HepG2 (cell line): ENCODE data around the gene TAF1D. TPM values are rescaled to one million over a fixed set of nuclear protein-coding genes. Genes with fewer than 3 reads are reported as not detected.
A peak's percentile ranks its signal among the peaks of the same experiment; 100 is the strongest.

ENCODE experiments used
- ATAC-seq: fragments of 200-7000 bp; cut with Tn5 transposase; 3 replicates; pipeline ENCODE4 v1.9.1; 2020; ENCODE audit warnings: mild to moderate bottlenecking, moderate library complexity
- BruUV-seq: library from RNA; stranded (reverse); fragments of 400-500 nt; replicated peaks from 2 replicates; lab custom pipeline; 2021; lab: Mats Ljungman, UMichigan
- CTCF ChIA-PET: fragments of 300-600 bp; formaldehyde crosslinking; extraction: SDS; loops from one replicate; lab custom pipeline; 2021; ENCODE audit warnings: low total read pairs, inconsistent platforms, low intra/inter-chr PET ratio; lab: Yijun Ruan, JAX
- POLR2A ChIA-PET: fragments of 350-600 bp; sonication (Branson Sonifier 250); formaldehyde crosslinking; loops from one replicate; lab custom pipeline; 2020; ENCODE audit warnings: antibody characterized with exemption, inconsistent platforms; lab: Yijun Ruan, JAX
- DNase-seq: peaks from one replicate; pipeline ENCODE4 v3.0.0-alpha.2; 2015; ENCODE audit warnings: low spot score
- FAIRE-seq: peaks from 3 replicates; lab custom pipeline; 2011; peaks lifted over from hg19 to GRCh38; lab: Jason Lieb, UNC
- H2AFZ ChIP-seq: one replicate; pipeline ENCODE4 v1.6.1; 2011; ENCODE audit warnings: low read length, inconsistent platforms
- H3K27ac ChIP-seq: fragments of 300-600 bp; 3 replicates; pipeline ENCODE4 v1.8.0; 2011; ENCODE audit warnings: mixed run types, mild to moderate bottlenecking, mixed read lengths, low read length, inconsistent platforms; ENCODE audit not compliant: insufficient read depth; ENCODE audit errors: extremely low read length
- H3K27me3 ChIP-seq, 2 experiments: fragments of 200-600 bp in 1 of 2; 2 replicates in 1 of 2; 3 replicates in 1 of 2; pipeline versions ENCODE4 v1.6.0 to v1.8.0; 2011; ENCODE audit warnings: low read length in 2 of 2, mild to moderate bottlenecking in 2 of 2, moderate library complexity in 2 of 2, inconsistent platforms in 1 of 2; ENCODE audit not compliant: insufficient read depth in 2 of 2, control insufficient read depth in 1 of 2
- H3K36me3 ChIP-seq, 2 experiments: fragments of 200-600 bp in 1 of 2; replicated peaks in 1 of 2; 2 replicates in 1 of 2; 3 replicates in 1 of 2; pipeline versions ENCODE4 v1.5.1 to v1.8.0; 2011; ENCODE audit warnings: low read length in 2 of 2, inconsistent platforms in 1 of 2; ENCODE audit not compliant: insufficient read depth in 2 of 2, control insufficient read depth in 1 of 2
- H3K4me1 ChIP-seq: 2 replicates; pipeline ENCODE4 v1.5.1; 2012; ENCODE audit warnings: low read length, inconsistent platforms; ENCODE audit not compliant: insufficient read depth
- H3K4me2 ChIP-seq: 2 replicates; pipeline ENCODE4 v1.6.0; 2011; ENCODE audit warnings: low read depth, low read length, inconsistent platforms
- H3K4me3 ChIP-seq, 3 experiments: fragments of 200-600 bp in 1 of 3; sonication (generic), shearing (Covaris generic) in 1 of 3; replicated peaks in 1 of 3; 2 replicates each; pipeline ENCODE4 v1.5.1; 2011 to 2016; ENCODE audit warnings: low read length in 3 of 3, inconsistent platforms in 2 of 3, low read depth in 2 of 3, mild to moderate bottlenecking in 2 of 3, control low read depth in 1 of 3, mixed read lengths in 1 of 3; ENCODE audit not compliant: insufficient read depth in 1 of 3
- H3K79me2 ChIP-seq: one replicate; pipeline ENCODE4 v1.6.1; 2011; ENCODE audit warnings: low read length, inconsistent platforms; ENCODE audit not compliant: insufficient read depth
- H3K9ac ChIP-seq: 2 replicates; pipeline ENCODE4 v1.6.0; 2011; ENCODE audit warnings: mild to moderate bottlenecking, low read depth, low read length, inconsistent platforms; ENCODE audit not compliant: insufficient read depth
- H3K9me3 ChIP-seq: 2 replicates; pipeline ENCODE4 v1.5.1; 2012; ENCODE audit warnings: mild to moderate bottlenecking, low read length
- H4K20me1 ChIP-seq: 2 replicates; pipeline ENCODE4 v1.6.0; 2011; ENCODE audit warnings: inconsistent platforms, mild to moderate bottlenecking, low read length, moderate library complexity; ENCODE audit not compliant: insufficient read depth
- ATF5 ChIP-seq: sonication (generic); formaldehyde crosslinking; IDR thresholded peaks from 2 replicates; pipeline ENCODE4 v1.4.0; 2020; ENCODE audit warnings: mild to moderate bottlenecking, low read depth, missing genetic modification reagents
- BRF2 ChIP-seq: sonication (generic); formaldehyde crosslinking; IDR thresholded peaks from 2 replicates; pipeline ENCODE4 v1.8.1; 2022; ENCODE audit warnings: mild to moderate bottlenecking, missing genetic modification reagents
- CREM ChIP-seq, 2 experiments: sonication (generic) in 1 of 2; formaldehyde crosslinking in 1 of 2; IDR thresholded peaks; 2 replicates each; pipeline versions ENCODE4 v1.4.0 to v1.6.1; 2016 to 2020; ENCODE audit warnings: antibody characterized with exemption in 1 of 2, mild to moderate bottlenecking in 1 of 2, missing genetic modification reagents in 1 of 2
- FOXO4 ChIP-seq: sonication (generic); formaldehyde crosslinking; conservative IDR thresholded peaks from 2 replicates; pipeline ENCODE4 v1.8.1; 2023; ENCODE audit warnings: missing genetic modification reagents
- POLR2A ChIP-seq, 2 experiments: IDR thresholded peaks; 2 replicates each; pipeline ENCODE4 v1.6.1; 2011; ENCODE audit warnings: low read depth in 2 of 2, low read length in 2 of 2, mild to moderate bottlenecking in 1 of 2, moderate library complexity in 1 of 2; ENCODE audit not compliant: insufficient read depth in 1 of 2
- RBFOX2 ChIP-seq: fragments of 200-400 bp; formaldehyde crosslinking; IDR thresholded peaks from 2 replicates; pipeline ENCODE4 v1.6.1; 2017; ENCODE audit warnings: low read depth, mild to moderate bottlenecking, low read length
- TIGD3 ChIP-seq: sonication (generic); formaldehyde crosslinking; IDR thresholded peaks from 2 replicates; pipeline ENCODE4 v1.5.1; 2020; ENCODE audit warnings: mild to moderate bottlenecking, missing genetic modification reagents, borderline replicate concordance
- ZNF142 ChIP-seq: sonication (generic); formaldehyde crosslinking; IDR thresholded peaks from 2 replicates; pipeline ENCODE4 v1.4.0; 2020; ENCODE audit warnings: missing genetic modification reagents
- ZNF503 ChIP-seq: sonication (generic); formaldehyde crosslinking; IDR thresholded peaks from 2 replicates; pipeline ENCODE4 v1.4.0; 2020; ENCODE audit warnings: missing genetic modification reagents
- WGBS: methylation state at CpG from one replicate; pipeline ENCODE4 v1.1.6; 2017; ENCODE audit warnings: low lambda C conversion rate; 5-methylcytosine and 5-hydroxymethylcytosine counted together
- in situ Hi-C: cut with HindIII; loops from 2 replicates; pipeline ENCODE4 v1.10.0; 2017; ENCODE audit warnings: low pct_unique_long_range_greater_than_20kb; ENCODE audit not compliant: extremely low pct_ligation_motif_present
- intact Hi-C: fragments of 100-400 bp; cut with micrococcal nuclease; formaldehyde crosslinking; loops from one replicate; pipeline ENCODE4 v1.10.0; 2022; ENCODE audit not compliant: unreplicated experiment
- polyA plus RNA-seq, 8 experiments: library from polyadenylated mRNA; depleted of rRNA in 3 of 8; stranded (reverse) in 7 of 8; unstranded in 1 of 8; fragments of >200 nt; fragmentation: Illumina TruSeq in 4 of 8; extraction: Trizol in 4 of 8; gene quantifications; 2 replicates each; pipeline versions ENCODE4 v1.2.1 to v1.2.3, GENCODE V29; 2011 to 2016; ENCODE audit warnings: low read depth in 4 of 8, missing spikeins in 1 of 8, mixed read lengths in 1 of 8; ENCODE audit not compliant: insufficient read depth in 1 of 8
- total RNA-seq, 5 experiments: library from RNA; depleted of rRNA; stranded (reverse); fragments of >200 nt; fragmentation: Illumina TruSeq; extraction: Trizol; gene quantifications; 2 replicates each; pipeline ENCODE4 v1.2.3, GENCODE V29; 2016; ENCODE audit warnings: low read depth in 1 of 5

The TAF1D gene
- total and polyA plus RNA-seq, 2 of the 13 experiments (the other 11 are each of a cell fraction or from before 2014, with no cell fraction given), result 132 to 207 TPM

GRCh38 chr11:93737904-93738612 is 3.2 kb downstream of the TAF1D start:
- no peak for ATAC-seq
- POLR2A ChIA-PET, result interaction anchor here (1.1 to 1.9 kb wide), 3 partner anchors 9 to 13 kb away, joined by 3 to 6 read pairs (median 4); no protein-coding TSS in a partner anchor
- FAIRE-seq, result no peak
- Histone ChIP-seq H3K4me2 (peak overlapping the region; percentile 93), H3K9me3 (no peaks in the 10 kb centered on the region), H3K9ac (peak overlapping the region; percentile 100), H3K4me3 (peak overlapping the region; percentile 79 to 90 (median 85); a peak in 5 of 6 replicates), H3K27me3 (peaks cover 0 to 2% of the 10 kb centered on the region in 2 experiments; a peak in 2 of 5 replicates), H2AFZ (no peak overlapping the region), H3K79me2 (peaks cover 86% of the 10 kb centered on the region), H3K27ac (peak overlapping the region; percentile 30), H3K36me3 (peaks cover 13 to 60% of the 10 kb centered on the region in 2 experiments), H4K20me1 (peaks cover 65% of the 10 kb centered on the region), H3K4me1 (peaks cover 66% of the 10 kb centered on the region)
- intact Hi-C loops (no loop called here), in situ Hi-C loops (no loop called here)
- 17% methylated on average over 6 of the region's 6 CpGs for WGBS
- DNase-seq, result no peak
- CTCF ChIA-PET, result no interaction called here
- BruUV-seq, result no TSS peak
- TF ChIP-seq RBFOX2 (peak; percentile 81), ZNF503 (CRISPR knock-in tag) (0 out of 2 replicates have a peak, but pooled peaks have one; percentile 2), POLR2A (IDR thresholded peaks at IDR 0.05; ENCODE audit: insufficient read depth in 1 of 2, low read depth in 2 of 2, low read length in 2 of 2) (peak in 1 of 2 experiments; percentile 18; a peak in 1 of 4 replicates), ATF5 (no peak), TIGD3 (CRISPR knock-in tag) (no peak), FOXO4 (no peak), BRF2 (CRISPR knock-in tag) (no peak), CREM (IDR thresholded peaks at IDR 0.05) (no peak), CREM (CRISPR knock-in tag; IDR thresholded peaks at IDR 0.05) (no peak), ZNF142 (CRISPR knock-in tag) (no peak)
